ENCODE measurements around the gene WASHC2C.
"Not testable (repeated sequence)": the region's sequence is repeated elsewhere in the genome, so short reads cannot be mapped to it uniquely, and the experiment has no call there.

The WASHC2C gene

GRCh38 chr10:45771757-45772461 lies 44.8 kb downstream of the WASHC2C start:
- DNase-seq (ENCODE audit: low spot score) = not testable (repeated sequence)

- DNase-seq (ENCODE audit: low spot score) = not testable (repeated sequence)
These were observed 59.2 kb downstream of the WASHC2C start for GRCh38 chr10:45786217-45786616.

- not testable (repeated sequence) for DNase-seq (ENCODE audit: low spot score)
These were observed 60.2 kb downstream of the WASHC2C start for GRCh38 chr10:45787212-45787741.

GRCh38 chr10:45789991-45790390 lies 62.9 kb downstream of the WASHC2C start:
- DNase-seq (ENCODE audit: low spot score) = not testable (repeated sequence)

GRCh38 chr10:45790694-45791426 lies 63.8 kb downstream of the WASHC2C start:
- peak; percentile 73 for DNase-seq (ENCODE audit: low spot score)

- DNase-seq (ENCODE audit: low spot score) = not testable (repeated sequence)
These were observed 67.7 kb downstream of the WASHC2C start for GRCh38 chr10:45794761-45795160.

GRCh38 chr10:45803060-45804010 lies 76.3 kb downstream of the WASHC2C start:
- peak; percentile 65 for DNase-seq (ENCODE audit: low spot score)

GRCh38 chr10:45804996-45805395 lies 77.9 kb downstream of the WASHC2C start:
- DNase-seq (ENCODE audit: low spot score) = not testable (repeated sequence)

GRCh38 chr10:45809837-45810236 lies 82.8 kb downstream of the WASHC2C start:
- peak; percentile 4 for DNase-seq (ENCODE audit: low spot score)

GRCh38 chr10:45811075-45811474 lies 84.0 kb downstream of the WASHC2C start:
- no peak for DNase-seq (ENCODE audit: low spot score)

GRCh38 chr10:45812959-45813358 lies 85.9 kb downstream of the WASHC2C start:
- not testable (repeated sequence) for DNase-seq (ENCODE audit: low spot score)

- not testable (repeated sequence) for DNase-seq (ENCODE audit: low spot score)
These were observed 87.1 kb downstream of the WASHC2C start for GRCh38 chr10:45814146-45814545.

- DNase-seq (ENCODE audit: low spot score) = no peak
These were observed 90.2 kb downstream of the WASHC2C start for GRCh38 chr10:45817130-45817859.

GRCh38 chr10:45817912-45818311 lies 90.8 kb downstream of the WASHC2C start:
- no peak for DNase-seq (ENCODE audit: low spot score)

GRCh38 chr10:45819552-45819951 lies 92.5 kb downstream of the WASHC2C start:
- DNase-seq (ENCODE audit: low spot score) = no peak

- not testable (repeated sequence) for DNase-seq (ENCODE audit: low spot score)
These were observed 93.2 kb downstream of the WASHC2C start for GRCh38 chr10:45820107-45820830.

- not testable (repeated sequence) for DNase-seq (ENCODE audit: low spot score)
These were observed 95.9 kb downstream of the WASHC2C start for GRCh38 chr10:45822918-45823317.
